Spleen (tissue), 11 donors: ENCODE measurements around the gene EPOP. TPM values are rescaled to one million over a fixed set of nuclear protein-coding genes. Genes with fewer than 3 reads are reported as not detected.

Source experiments
- DNase-seq: peaks from one replicate; pipeline ENCODE4 v3.0.0-alpha.2; 2020
- H3K27ac ChIP-seq, 8 donors: fragments of 200-600 bp; sonication (generic) in 7 of 8; 1 replicate in 4 of 8; 2 replicates in 4 of 8; pipeline versions ENCODE4 v1.5.0 to v1.8.0; 2016 to 2021; ENCODE audit warnings: inconsistent platforms in 4 of 8, mild to moderate bottlenecking in 4 of 8, moderate library complexity in 1 of 8
- H3K27me3 ChIP-seq, 7 donors: fragments of 200-600 bp; sonication (generic) in 6 of 7; replicated peaks in 1 of 7; 1 replicate in 4 of 7; 2 replicates in 3 of 7; pipeline versions ENCODE4 v1.5.0 to v1.8.0; 2016 to 2021; ENCODE audit warnings: inconsistent platforms in 3 of 7, mild to moderate bottlenecking in 1 of 7
- H3K36me3 ChIP-seq, 6 donors: fragments of 200-600 bp; sonication (generic) in 5 of 6; 1 replicate in 4 of 6; 2 replicates in 2 of 6; pipeline versions ENCODE4 v1.5.0 to v1.8.0; 2016 to 2021; ENCODE audit warnings: inconsistent platforms in 2 of 6
- H3K4me1 ChIP-seq, 6 donors: fragments of 200-600 bp; sonication (generic) in 5 of 6; 1 replicate in 3 of 6; 2 replicates in 3 of 6; pipeline versions ENCODE4 v1.5.0 to v1.8.0; 2016 to 2021; ENCODE audit warnings: inconsistent platforms in 3 of 6
- H3K4me3 ChIP-seq, 8 donors: fragments of 200-600 bp; sonication (generic) in 7 of 8; 1 replicate in 4 of 8; 2 replicates in 4 of 8; pipeline versions ENCODE4 v1.5.0 to v1.8.0; 2016 to 2021; ENCODE audit warnings: inconsistent platforms in 4 of 8, mild to moderate bottlenecking in 4 of 8, moderate library complexity in 2 of 8
- H3K9me3 ChIP-seq, 8 donors: fragments of 200-600 bp; sonication (generic) in 7 of 8; 1 replicate in 4 of 8; 2 replicates in 4 of 8; pipeline versions ENCODE4 v1.5.0 to v1.8.0; 2016 to 2021; ENCODE audit warnings: inconsistent platforms in 4 of 8
- CTCF ChIP-seq, 11 experiments: fragments of 200-600 bp in 7 of 11; fragments of 450-650 bp in 4 of 11; sonication (generic) in 4 of 11; IDR thresholded peaks in 8 of 11; conservative IDR thresholded peaks in 3 of 11; 1 replicate in 7 of 11; 2 replicates in 4 of 11; pipeline versions ENCODE4 v1.4.0 to v1.8.0; 2016 to 2021; ENCODE audit warnings: antibody characterized with exemption in 11 of 11, inconsistent platforms in 4 of 11, mild to moderate bottlenecking in 1 of 11
- POLR2A ChIP-seq, 3 donors: fragments of 450-650 bp; IDR thresholded peaks; one replicate each; pipeline ENCODE4 v1.5.1; 2017; ENCODE audit warnings: antibody characterized with exemption in 3 of 3, mild to moderate bottlenecking in 1 of 3
- POLR2AphosphoS5 ChIP-seq, 3 donors: sonication (generic); formaldehyde crosslinking; IDR thresholded peaks; one replicate each; pipeline ENCODE4 v1.5.1; 2017; ENCODE audit warnings: antibody characterized with exemption in 3 of 3
- WGBS, 5 donors: extraction: QIAGEN DNeasy Blood & Tissue Kit in 3 of 5; methylation state at CpG; one replicate each; pipeline versions ENCODE4 v1.1.5 to v1.1.7; 2013 to 2018; 5-methylcytosine and 5-hydroxymethylcytosine counted together
- intact Hi-C: fragments of 100-400 bp; cut with DNase I; formaldehyde crosslinking; loops from one replicate; pipeline ENCODE4 v1.15.0; 2023; ENCODE audit warnings: low total_unique reads
- polyA plus RNA-seq, 3 donors: library from polyadenylated mRNA; stranded (reverse); fragments of 200-250 nt; gene quantifications; one replicate each; pipeline ENCODE4 v1.2.1, GENCODE V29; 2013
- total RNA-seq, 7 donors: library from RNA; depleted of rRNA in 3 of 7; stranded (reverse); fragments of >200 nt in 3 of 7; fragmentation: NEBNext Ultra II Directional in 4 of 7; extraction: Animal tissue kit (Norgen Biotek cat#: 25700) in 4 of 7; gene quantifications; one replicate each; pipeline versions ENCODE4 v1.1.0 to v1.2.1, GENCODE V29; 2016 to 2021
- donor health status: healthy with polysubstance abuse.
- donor health status: DM: no; HTN: no; CAD: no; lungs with moderate emphysema.
- donor health status: DM: no; HTN: no; CAD: no.
- donor health status: Bipolar disorder and iron deficiency.
- donor health status: healthy.
- donor health status: DM: no; HTN: no; CAD: no.
- donor health status: DM: yes; HTN: yes; CAD: no.

EPOP gene
- total and polyA plus RNA-seq, 10 donors = 0.51 to 6.4 (median 2.6) TPM

GRCh38 chr17:38705803-38706504 is 31.2 kb upstream of the EPOP start:
- 0 to 2% (median 1%) methylated on average over 24 to 38 of the region's 38 CpGs for WGBS, 5 donors
- peak overlapping the region; percentile 71 to 92 (median 85) for H3K4me3 ChIP-seq
- no peaks in the 10 kb centered on the region for H3K9me3 ChIP-seq
- H3K27me3 ChIP-seq = peaks cover 0 to 8% (median 0%) of the 10 kb centered on the region in 7 donors
- H3K36me3 ChIP-seq = peaks cover 0 to 39% (median 28%) of the 10 kb centered on the region in 6 donors
- H3K4me1 ChIP-seq = peaks cover 18 to 85% (median 57%) of the 10 kb centered on the region in 6 donors
- peak overlapping the region; percentile 70 to 99 (median 97) for H3K27ac ChIP-seq
- intact Hi-C loops = no loop called here
- DNase-seq = peak; percentile 87
- TF ChIP-seq POLR2AphosphoS5 (IDR thresholded peaks at IDR 0.05) (peak in 1 of 3 donors; percentile 21), POLR2A (IDR thresholded peaks at IDR 0.05) (peak in 1 of 3 donors; percentile 23), CTCF (IDR thresholded peaks at IDR 0.05 in 8 of 11, conservative IDR thresholded peaks at IDR 0.05 in 3 of 11) (no peak)

- TF ChIP-seq POLR2A (IDR thresholded peaks at IDR 0.05) = no peak
- TF ChIP-seq CTCF (IDR thresholded peaks at IDR 0.05 in 8 of 11, conservative IDR thresholded peaks at IDR 0.05 in 3 of 11) = no peak
- TF ChIP-seq POLR2AphosphoS5 (IDR thresholded peaks at IDR 0.05) = no peak
- intact Hi-C loops = no loop called here
- Histone ChIP-seq H3K4me1 (peaks cover 22 to 85% (median 62%) of the 10 kb centered on the region in 6 donors), H3K9me3 (no peaks in the 10 kb centered on the region), H3K27ac (peak overlapping the region; percentile 70 to 99 (median 97)), H3K36me3 (peaks cover 0 to 34% (median 25%) of the 10 kb centered on the region in 6 donors), H3K4me3 (peak overlapping the region; percentile 71 to 92 (median 85)), H3K27me3 (peaks cover 0 to 8% (median 0%) of the 10 kb centered on the region in 7 donors)
- DNase-seq = no peak
- WGBS, 5 donors = 0 to 3% (median 0%) methylated on average over 12 to 27 of the region's 32 CpGs
Observed at GRCh38 chr17:38705523-38705802, 30.7 kb upstream of the EPOP start.

- intact Hi-C loops = no loop called here
Observed at GRCh38 chr17:38704606-38705522, 30.1 kb upstream of the EPOP start, which contains the start of gene MLLT6. Gene MLLT6, plus strand, starts transcription at chr17:38705273. Its CDS starts 360 bp downstream, at chr17:38705633.

More at GRCh38 chr17:38704606-38705522, 30.1 kb upstream of the EPOP start, which contains the start of gene MLLT6:
- TF ChIP-seq POLR2AphosphoS5 (IDR thresholded peaks at IDR 0.05) = peak; percentile 66 to 81 (median 71)
- peak in 1 of 3 donors; percentile 2 for TF ChIP-seq POLR2A (IDR thresholded peaks at IDR 0.05)
- no peak for TF ChIP-seq CTCF (IDR thresholded peaks at IDR 0.05 in 8 of 11, conservative IDR thresholded peaks at IDR 0.05 in 3 of 11)
- WGBS, 5 donors = 1 to 2% (median 2%) methylated on average over 47 to 99 of the region's 100 CpGs
- H3K27ac ChIP-seq = peak within 1 kb of the TSS; percentile 96 to 99 (median 97)
- peak within 1 kb of the TSS; percentile 75 to 92 (median 85) for H3K4me3 ChIP-seq
- H3K9me3 ChIP-seq = no peaks in the 10 kb centered on the region
- peaks cover 27 to 86% (median 66%) of the 10 kb centered on the region in 6 donors for H3K4me1 ChIP-seq
- H3K27me3 ChIP-seq = peaks cover 0 to 8% (median 0%) of the 10 kb centered on the region in 7 donors
- peak; percentile 95 for DNase-seq
- peaks cover 0 to 28% (median 21%) of the 10 kb centered on the region in 6 donors for H3K36me3 ChIP-seq
